Suprapubic skin (tissue), 4 donors: Measurements from ENCODE around the gene EXD2. TPM values are rescaled to one million over a fixed set of nuclear protein-coding genes. Genes with fewer than 3 reads are reported as not detected.
"Not testable (repeated sequence)": the region's sequence is repeated elsewhere in the genome, so short reads cannot be mapped to it uniquely, and the experiment has no call there.

Source experiments
- DNase-seq, 2 donors: peaks; one replicate each; pipeline ENCODE4 v3.0.0-alpha.2; 2019; ENCODE audit warnings: low spot score in 2 of 2
- H3K27ac ChIP-seq: fragments of 200-600 bp; sonication (generic); one replicate; pipeline ENCODE4 v1.5.1; 2019
- H3K27me3 ChIP-seq: fragments of 200-600 bp; sonication (generic); one replicate; pipeline ENCODE4 v1.5.1; 2019
- H3K36me3 ChIP-seq: fragments of 200-600 bp; sonication (generic); one replicate; pipeline ENCODE4 v1.5.1; 2019
- H3K4me1 ChIP-seq: fragments of 200-600 bp; sonication (generic); one replicate; pipeline ENCODE4 v1.5.1; 2019
- H3K4me3 ChIP-seq: fragments of 200-600 bp; sonication (generic); one replicate; pipeline ENCODE4 v1.5.1; 2019; ENCODE audit warnings: mild to moderate bottlenecking
- H3K9me3 ChIP-seq: fragments of 200-600 bp; sonication (generic); one replicate; pipeline ENCODE4 v1.5.1; 2019
- EP300 ChIP-seq: sonication (generic); formaldehyde crosslinking; IDR thresholded peaks from one replicate; pipeline ENCODE4 v1.6.1; 2017; ENCODE audit warnings: antibody characterized with exemption
- POLR2A ChIP-seq, 2 donors: fragments of 450-650 bp; IDR thresholded peaks; one replicate each; pipeline ENCODE4 v1.6.1; 2017; ENCODE audit warnings: antibody characterized with exemption in 2 of 2, mild to moderate bottlenecking in 2 of 2, moderate library complexity in 2 of 2
- POLR2AphosphoS5 ChIP-seq, 3 donors: sonication (generic); formaldehyde crosslinking; IDR thresholded peaks; one replicate each; pipeline ENCODE4 v1.6.1; 2017; ENCODE audit warnings: antibody characterized with exemption in 3 of 3
- WGBS: methylation state at CpG from one replicate; pipeline ENCODE4 v1.1.5; 2018; 5-methylcytosine and 5-hydroxymethylcytosine counted together
- total RNA-seq, 4 donors: library from RNA; depleted of rRNA; stranded (reverse); fragments of >200 nt; gene quantifications; one replicate each; pipeline ENCODE4 v1.1.0, GENCODE V29; 2016
- TF ChIP-seq, protein P1 (sequence below), 2 donors: fragments of 200-600 bp in 1 of 2; fragments of 450-650 bp in 1 of 2; sonication (generic) in 1 of 2; IDR thresholded peaks; one replicate each; pipeline ENCODE4 v1.5.1; 2016 to 2019; ENCODE audit warnings: antibody characterized with exemption in 2 of 2, mild to moderate bottlenecking in 1 of 2, moderate library complexity in 1 of 2

Gene EXD2
- total RNA-seq, 4 donors from 2014 or later = 17.6 to 26.8 (median 19.6) TPM

GRCh38 chr14:69193721-69194120 is 2.4 kb downstream of the EXD2 start:
- no peaks in the 10 kb centered on the region for H3K27me3 ChIP-seq
- no peak overlapping the region for H3K27ac ChIP-seq
- no peak overlapping the region for H3K4me3 ChIP-seq
- 89% methylated on average over 5 of the region's 5 CpGs for WGBS
- TF ChIP-seq, protein P1, sequence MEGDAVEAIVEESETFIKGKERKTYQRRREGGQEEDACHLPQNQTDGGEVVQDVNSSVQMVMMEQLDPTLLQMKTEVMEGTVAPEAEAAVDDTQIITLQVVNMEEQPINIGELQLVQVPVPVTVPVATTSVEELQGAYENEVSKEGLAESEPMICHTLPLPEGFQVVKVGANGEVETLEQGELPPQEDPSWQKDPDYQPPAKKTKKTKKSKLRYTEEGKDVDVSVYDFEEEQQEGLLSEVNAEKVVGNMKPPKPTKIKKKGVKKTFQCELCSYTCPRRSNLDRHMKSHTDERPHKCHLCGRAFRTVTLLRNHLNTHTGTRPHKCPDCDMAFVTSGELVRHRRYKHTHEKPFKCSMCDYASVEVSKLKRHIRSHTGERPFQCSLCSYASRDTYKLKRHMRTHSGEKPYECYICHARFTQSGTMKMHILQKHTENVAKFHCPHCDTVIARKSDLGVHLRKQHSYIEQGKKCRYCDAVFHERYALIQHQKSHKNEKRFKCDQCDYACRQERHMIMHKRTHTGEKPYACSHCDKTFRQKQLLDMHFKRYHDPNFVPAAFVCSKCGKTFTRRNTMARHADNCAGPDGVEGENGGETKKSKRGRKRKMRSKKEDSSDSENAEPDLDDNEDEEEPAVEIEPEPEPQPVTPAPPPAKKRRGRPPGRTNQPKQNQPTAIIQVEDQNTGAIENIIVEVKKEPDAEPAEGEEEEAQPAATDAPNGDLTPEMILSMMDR (IDR thresholded peaks at IDR 0.05) = no peak
- no peak for TF ChIP-seq POLR2AphosphoS5 (IDR thresholded peaks at IDR 0.05)
- TF ChIP-seq POLR2A (IDR thresholded peaks at IDR 0.05) = no peak
- no peak for TF ChIP-seq EP300
- no peaks in the 10 kb centered on the region for H3K36me3 ChIP-seq
- no peak for DNase-seq
- H3K9me3 ChIP-seq = no peaks in the 10 kb centered on the region
- peaks cover 8% of the 10 kb centered on the region for H3K4me1 ChIP-seq

DNA sequence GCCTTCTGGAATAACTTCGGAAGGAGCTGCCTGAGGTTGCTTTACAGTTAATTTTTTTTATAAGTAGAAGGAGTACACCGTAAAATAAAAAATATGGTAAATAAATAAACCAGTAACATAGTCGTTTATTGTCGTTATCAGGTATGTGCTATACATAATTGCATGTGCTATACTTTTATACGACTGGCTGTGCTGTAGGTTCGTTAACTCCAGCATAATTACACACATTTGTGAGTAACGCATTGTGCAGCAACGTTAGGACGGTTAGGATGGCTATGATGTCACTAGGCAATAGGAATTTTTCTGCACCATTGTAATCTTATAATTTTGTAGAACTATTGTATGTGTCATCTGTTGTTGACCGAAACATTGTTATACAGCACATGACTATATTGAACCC is 8.5 kb downstream of the EXD2 start:
- TF ChIP-seq, protein P1 (IDR thresholded peaks at IDR 0.05) = no peak
- TF ChIP-seq EP300 = no peak
- no peak for TF ChIP-seq POLR2AphosphoS5 (IDR thresholded peaks at IDR 0.05)
- H3K27ac ChIP-seq = no peak overlapping the region
- no peak for DNase-seq
- H3K9me3 ChIP-seq = no peaks in the 10 kb centered on the region
- 92% methylated on average over 10 of the region's 10 CpGs for WGBS
- H3K4me3 ChIP-seq = no peak overlapping the region
- no peaks in the 10 kb centered on the region for H3K27me3 ChIP-seq
- no peaks in the 10 kb centered on the region for H3K4me1 ChIP-seq
- no peaks in the 10 kb centered on the region for H3K36me3 ChIP-seq

- no peak for TF ChIP-seq POLR2A (IDR thresholded peaks at IDR 0.05)
- Histone ChIP-seq H3K36me3 (no peaks in the 10 kb centered on the region), H3K4me1 (no peaks in the 10 kb centered on the region), H3K27ac (no peak overlapping the region), H3K4me3 (no peak overlapping the region), H3K27me3 (no peaks in the 10 kb centered on the region), H3K9me3 (no peaks in the 10 kb centered on the region)
- no peak for DNase-seq
Observed at GRCh38 chr14:69204753-69205152, 13.5 kb downstream of the EXD2 start.

DNA sequence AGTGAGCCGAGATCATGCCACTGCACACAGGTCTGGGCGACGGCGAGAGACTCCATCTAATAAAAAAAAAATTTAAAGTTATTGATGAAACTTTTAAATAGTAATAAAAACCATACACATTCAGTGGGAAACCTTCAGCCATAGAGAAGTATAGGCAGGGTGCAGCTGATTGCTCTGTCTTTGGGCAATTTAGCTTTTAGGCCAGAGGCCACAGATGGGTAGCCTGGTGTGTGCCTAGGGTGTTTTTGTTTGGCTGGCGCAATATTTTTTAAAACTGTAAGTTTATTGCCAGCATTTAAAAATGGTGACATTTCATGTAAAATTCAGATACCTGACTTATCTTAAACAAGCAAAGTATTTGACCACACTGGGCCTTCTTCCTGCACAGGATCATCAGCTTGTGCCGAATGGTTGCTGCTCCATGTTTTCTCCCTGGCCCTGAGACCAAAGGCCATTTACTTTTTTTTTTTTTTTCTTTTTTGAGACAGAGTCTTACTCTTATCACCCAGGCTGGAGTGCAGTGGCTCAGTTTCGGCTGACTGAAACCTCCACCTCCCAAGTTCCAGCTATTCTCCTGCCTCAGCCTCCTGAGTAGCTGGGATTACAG is 16.2 kb downstream of the EXD2 start:
- H3K36me3 ChIP-seq = peaks cover 10% of the 10 kb centered on the region

GRCh38 chr14:69208666-69209065 is 17.4 kb downstream of the EXD2 start:
- WGBS = 90% methylated on average over 5 of the region's 5 CpGs
- no peaks in the 10 kb centered on the region for H3K4me1 ChIP-seq
- no peak overlapping the region for H3K4me3 ChIP-seq
- H3K27me3 ChIP-seq = no peaks in the 10 kb centered on the region
- TF ChIP-seq, protein P1 (IDR thresholded peaks at IDR 0.05) = no peak
- no peak for TF ChIP-seq POLR2AphosphoS5 (IDR thresholded peaks at IDR 0.05)
- no peak for DNase-seq
- H3K36me3 ChIP-seq = peaks cover 15% of the 10 kb centered on the region
- H3K27ac ChIP-seq = no peak overlapping the region
- H3K9me3 ChIP-seq = no peaks in the 10 kb centered on the region

More for the DNA sequence above, 16.2 kb downstream of the EXD2 start:
- Histone ChIP-seq H3K4me1 (no peaks in the 10 kb centered on the region), H3K27ac (no peak overlapping the region), H3K4me3 (no peak overlapping the region), H3K9me3 (no peaks in the 10 kb centered on the region), H3K27me3 (no peaks in the 10 kb centered on the region)
- WGBS = 97% methylated on average over 7 of the region's 7 CpGs
- TF ChIP-seq EP300 (no peak), POLR2AphosphoS5 (IDR thresholded peaks at IDR 0.05) (no peak), POLR2A (IDR thresholded peaks at IDR 0.05) (no peak)
- TF ChIP-seq, protein P1 (IDR thresholded peaks at IDR 0.05) = no peak
- DNase-seq = no peak

DNA sequence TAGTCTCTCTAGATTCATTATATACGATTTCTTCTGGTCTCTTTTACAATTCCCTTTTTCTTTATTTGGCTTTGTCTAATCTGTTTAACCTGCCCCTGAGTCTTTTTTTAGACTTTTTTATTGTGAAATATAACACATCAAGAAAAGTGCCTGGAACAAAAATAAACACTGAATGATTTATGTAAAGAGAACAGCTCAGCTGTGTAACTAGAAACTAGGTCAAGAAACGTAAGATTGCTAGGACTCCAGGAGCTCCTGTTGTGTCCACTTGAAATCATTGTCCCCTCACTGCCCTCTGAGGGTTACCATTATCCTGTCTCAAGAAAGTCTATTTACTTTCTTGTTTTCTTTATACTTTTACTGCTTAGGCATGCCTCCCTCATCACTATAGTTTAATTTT is 23.1 kb downstream of the EXD2 start:
- no peak overlapping the region for H3K4me3 ChIP-seq
- H3K27ac ChIP-seq = no peak overlapping the region
- no peak for DNase-seq
- H3K4me1 ChIP-seq = no peaks in the 10 kb centered on the region
- H3K36me3 ChIP-seq = peaks cover 15% of the 10 kb centered on the region
- no peaks in the 10 kb centered on the region for H3K27me3 ChIP-seq
- TF ChIP-seq EP300 (no peak), POLR2AphosphoS5 (IDR thresholded peaks at IDR 0.05) (no peak), POLR2A (IDR thresholded peaks at IDR 0.05) (no peak)
- TF ChIP-seq, protein P1 (IDR thresholded peaks at IDR 0.05) = no peak
- 59% methylated on average over 2 of the region's 2 CpGs for whole genome bisulfite sequencing
- no peaks in the 10 kb centered on the region for H3K9me3 ChIP-seq

DNA sequence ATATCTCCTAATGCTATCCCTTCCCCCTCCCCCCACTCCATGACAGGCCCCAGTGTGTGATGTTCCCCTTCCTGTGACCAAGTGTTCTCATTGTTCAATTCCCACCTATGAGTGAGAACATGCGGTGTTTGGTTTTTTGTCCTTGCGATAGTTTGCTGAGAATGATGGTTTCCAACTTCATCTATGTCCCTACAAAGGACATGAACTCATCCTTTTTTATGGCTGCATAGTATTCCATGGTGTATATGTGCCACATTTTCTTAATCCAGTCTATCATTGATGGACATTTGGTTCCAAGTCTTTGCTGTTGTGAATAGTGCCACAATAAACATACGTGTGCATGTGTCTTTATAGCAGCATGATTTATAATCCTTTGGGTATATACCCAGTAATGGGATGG is 26.4 kb downstream of the EXD2 start:
- not testable (repeated sequence) for H3K27me3 ChIP-seq, H3K4me3 ChIP-seq, DNase-seq, H3K36me3 ChIP-seq, H3K27ac ChIP-seq, H3K4me1 ChIP-seq, H3K9me3 ChIP-seq
- WGBS = 93% methylated on average over 3 of the region's 3 CpGs
